ACC112 (cell line): ENCODE data around the gene GPR89A.
"Not testable (repeated sequence)": the region's sequence is repeated elsewhere in the genome, so short reads cannot be mapped to it uniquely, and the experiment has no call there.

Source experiments
- H2AFZ ChIP-seq: fragments of 200-600 bp; sonication (generic); one replicate; pipeline ENCODE4 v1.6.0; 2017; ENCODE audit warnings: antibody characterized with exemption, low read length; ENCODE audit not compliant: unreplicated experiment
- H3K27ac ChIP-seq: fragments of 200-600 bp; sonication (generic); 2 replicates; pipeline ENCODE4 v1.5.1; 2014; ENCODE audit warnings: low read depth, mild to moderate bottlenecking, antibody characterized with exemption, low read length, moderate library complexity
- H3K27me3 ChIP-seq: fragments of 200-600 bp; sonication (generic); 2 replicates; pipeline ENCODE4 v1.6.1; 2014; ENCODE audit warnings: mild to moderate bottlenecking, antibody characterized with exemption, low read length, moderate library complexity, mixed read lengths; ENCODE audit not compliant: insufficient read depth
- H3K36me3 ChIP-seq: fragments of 200-600 bp; sonication (generic); 2 replicates; pipeline ENCODE4 v1.6.1; 2016; ENCODE audit warnings: mild to moderate bottlenecking, antibody characterized with exemption, low read length, moderate library complexity, mixed read lengths; ENCODE audit not compliant: insufficient read depth
- H3K4me1 ChIP-seq: fragments of 200-600 bp; sonication (generic); one replicate; pipeline ENCODE4 v1.6.1; 2016; ENCODE audit warnings: low read length, mixed read lengths; ENCODE audit not compliant: insufficient read depth, unreplicated experiment, control insufficient read depth
- H3K4me3 ChIP-seq: fragments of 200-600 bp; sonication (generic); 2 replicates; pipeline ENCODE4 v1.5.1; 2014; ENCODE audit warnings: mild to moderate bottlenecking, low read depth, low read length
- H3K79me2 ChIP-seq: fragments of 200-600 bp; sonication (generic); one replicate; pipeline ENCODE4 v1.6.0; 2016; ENCODE audit warnings: low read length; ENCODE audit not compliant: control insufficient read depth, unreplicated experiment, insufficient read depth

Gene GPR89A

GRCh38 chr1:145620073-145620472 is 12.3 kb downstream of the GPR89A start:
- H3K4me3 ChIP-seq, H2AFZ ChIP-seq, H3K4me1 ChIP-seq, H3K36me3 ChIP-seq, H3K79me2 ChIP-seq, H3K27me3 ChIP-seq, H3K27ac ChIP-seq: not testable (repeated sequence)

GRCh38 chr1:145622177-145622576 is 14.4 kb downstream of the GPR89A start:
- H2AFZ ChIP-seq, H3K79me2 ChIP-seq, H3K36me3 ChIP-seq, H3K27me3 ChIP-seq, H3K4me3 ChIP-seq, H3K4me1 ChIP-seq, H3K27ac ChIP-seq: not testable (repeated sequence)

GRCh38 chr1:145636237-145636636 is 28.4 kb downstream of the GPR89A start:
- H3K4me1 ChIP-seq, H3K36me3 ChIP-seq, H3K27me3 ChIP-seq, H2AFZ ChIP-seq, H3K79me2 ChIP-seq, H3K27ac ChIP-seq, H3K4me3 ChIP-seq: not testable (repeated sequence)

- H3K4me1 ChIP-seq, H3K36me3 ChIP-seq, H3K4me3 ChIP-seq, H3K27ac ChIP-seq, H3K79me2 ChIP-seq, H2AFZ ChIP-seq, H3K27me3 ChIP-seq: not testable (repeated sequence)
These were observed 34.1 kb downstream of the GPR89A start for GRCh38 chr1:145641886-145642285.

GRCh38 chr1:145643990-145644389 is 36.2 kb downstream of the GPR89A start:
- not testable (repeated sequence) for H3K4me1 ChIP-seq, H3K4me3 ChIP-seq, H3K36me3 ChIP-seq, H2AFZ ChIP-seq, H3K79me2 ChIP-seq, H3K27ac ChIP-seq, H3K27me3 ChIP-seq

GRCh38 chr1:145656245-145656943 is 48.6 kb downstream of the GPR89A start:
- not testable (repeated sequence) for H3K4me3 ChIP-seq, H3K27ac ChIP-seq, H3K36me3 ChIP-seq, H2AFZ ChIP-seq, H3K79me2 ChIP-seq, H3K27me3 ChIP-seq, H3K4me1 ChIP-seq

GRCh38 chr1:145662502-145662901 is 54.7 kb downstream of the GPR89A start:
- not testable (repeated sequence) for H3K27me3 ChIP-seq, H2AFZ ChIP-seq, H3K36me3 ChIP-seq, H3K27ac ChIP-seq, H3K4me3 ChIP-seq, H3K79me2 ChIP-seq, H3K4me1 ChIP-seq

GRCh38 chr1:145665015-145665414 is 57.2 kb downstream of the GPR89A start:
- H3K4me3 ChIP-seq, H3K79me2 ChIP-seq, H2AFZ ChIP-seq, H3K4me1 ChIP-seq, H3K27me3 ChIP-seq, H3K36me3 ChIP-seq, H3K27ac ChIP-seq: not testable (repeated sequence)

- not testable (repeated sequence) for H3K4me3 ChIP-seq, H2AFZ ChIP-seq, H3K27ac ChIP-seq, H3K36me3 ChIP-seq, H3K27me3 ChIP-seq, H3K4me1 ChIP-seq, H3K79me2 ChIP-seq
These were observed 63.4 kb downstream of the GPR89A start for GRCh38 chr1:145670995-145671745.

GRCh38 chr1:145673217-145673616 is 65.4 kb downstream of the GPR89A start:
- H3K27ac ChIP-seq, H3K4me3 ChIP-seq, H2AFZ ChIP-seq, H3K36me3 ChIP-seq, H3K27me3 ChIP-seq, H3K4me1 ChIP-seq, H3K79me2 ChIP-seq: not testable (repeated sequence)

- H3K27me3 ChIP-seq, H3K27ac ChIP-seq, H3K4me3 ChIP-seq, H3K4me1 ChIP-seq, H3K79me2 ChIP-seq, H3K36me3 ChIP-seq, H2AFZ ChIP-seq: not testable (repeated sequence)
These were observed 77.1 kb downstream of the GPR89A start for GRCh38 chr1:145684858-145685257.
